GM12801 (cell line): Measurements from ENCODE around the gene PTPRT.

ENCODE experiments used
- TF ChIP-seq, protein P1 (sequence below): IDR thresholded peaks from one replicate; pipeline ENCODE4 v1.5.1; 2011; ENCODE audit warnings: control low read depth; ENCODE audit not compliant: insufficient read length; ENCODE audit errors: extremely low read depth

The PTPRT gene

GRCh38 chr20:42380287-42380686, 809.4 kb downstream of the PTPRT start:
- TF ChIP-seq, protein P1, sequence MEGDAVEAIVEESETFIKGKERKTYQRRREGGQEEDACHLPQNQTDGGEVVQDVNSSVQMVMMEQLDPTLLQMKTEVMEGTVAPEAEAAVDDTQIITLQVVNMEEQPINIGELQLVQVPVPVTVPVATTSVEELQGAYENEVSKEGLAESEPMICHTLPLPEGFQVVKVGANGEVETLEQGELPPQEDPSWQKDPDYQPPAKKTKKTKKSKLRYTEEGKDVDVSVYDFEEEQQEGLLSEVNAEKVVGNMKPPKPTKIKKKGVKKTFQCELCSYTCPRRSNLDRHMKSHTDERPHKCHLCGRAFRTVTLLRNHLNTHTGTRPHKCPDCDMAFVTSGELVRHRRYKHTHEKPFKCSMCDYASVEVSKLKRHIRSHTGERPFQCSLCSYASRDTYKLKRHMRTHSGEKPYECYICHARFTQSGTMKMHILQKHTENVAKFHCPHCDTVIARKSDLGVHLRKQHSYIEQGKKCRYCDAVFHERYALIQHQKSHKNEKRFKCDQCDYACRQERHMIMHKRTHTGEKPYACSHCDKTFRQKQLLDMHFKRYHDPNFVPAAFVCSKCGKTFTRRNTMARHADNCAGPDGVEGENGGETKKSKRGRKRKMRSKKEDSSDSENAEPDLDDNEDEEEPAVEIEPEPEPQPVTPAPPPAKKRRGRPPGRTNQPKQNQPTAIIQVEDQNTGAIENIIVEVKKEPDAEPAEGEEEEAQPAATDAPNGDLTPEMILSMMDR = no peak

GRCh38 chr20:42379385-42379784, 810.3 kb downstream of the PTPRT start:
- TF ChIP-seq, protein P1 = no peak

DNA sequence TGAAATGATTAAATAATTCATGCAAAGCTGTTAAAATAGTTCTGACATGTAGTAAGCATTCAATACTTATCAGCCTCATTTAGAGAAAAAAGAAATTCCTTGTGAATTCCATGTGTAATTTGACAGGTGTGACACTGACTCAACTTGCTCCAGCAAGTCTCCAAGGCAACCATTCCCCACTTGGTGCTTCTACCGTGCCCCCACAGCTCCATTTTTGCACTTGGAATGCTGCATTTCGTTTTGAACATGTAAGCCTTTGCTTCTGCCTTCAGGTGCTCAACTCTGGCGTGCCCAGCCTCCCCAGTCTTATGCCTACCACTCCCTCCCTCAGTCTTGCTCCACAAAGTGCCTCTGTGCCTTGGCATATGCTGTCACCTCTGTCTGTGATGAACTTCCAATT, 810.9 kb downstream of the PTPRT start:
- TF ChIP-seq, protein P1 = no peak

- TF ChIP-seq, protein P1 = no peak
Observed at GRCh38 chr20:42376131-42376530, 813.6 kb downstream of the PTPRT start.

- TF ChIP-seq, protein P1 = no peak
Observed at GRCh38 chr20:42373049-42373448, 816.7 kb downstream of the PTPRT start.

DNA sequence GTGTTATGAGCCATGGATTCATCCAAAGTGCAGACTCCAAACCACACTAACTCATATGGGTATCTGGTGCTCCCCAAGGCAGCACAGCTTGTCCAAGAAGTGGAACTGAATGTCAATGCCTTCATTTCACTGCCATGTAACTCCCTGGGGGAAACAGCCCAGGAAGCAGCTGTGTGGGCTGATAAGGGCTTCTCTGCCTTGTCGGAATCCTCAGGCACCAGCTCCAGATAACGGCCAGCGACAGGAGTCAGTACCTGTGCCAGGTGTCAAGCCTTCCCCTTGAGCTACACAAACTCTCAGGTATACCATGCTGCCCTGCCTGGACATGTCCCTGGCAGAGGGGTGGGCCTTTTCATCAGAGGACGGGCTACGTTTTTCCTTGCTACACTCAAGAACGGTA, 819.6 kb downstream of the PTPRT start:
- TF ChIP-seq, protein P1 = no peak

GRCh38 chr20:42368910-42369309, 820.8 kb downstream of the PTPRT start:
- TF ChIP-seq, protein P1 = no peak

GRCh38 chr20:42366626-42367025, 823.1 kb downstream of the PTPRT start:
- TF ChIP-seq, protein P1 = no peak
